ENCODE measurements around the gene UBE2Z. TPM values are rescaled to one million over a fixed set of nuclear protein-coding genes. Genes with fewer than 3 reads are reported as not detected.
A peak's percentile ranks its signal among the peaks of the same experiment; 100 is the strongest.

Gene UBE2Z
- total and polyA plus RNA-seq, 4 donors, result 10.5 to 23.8 (median 18.8) TPM

DNA sequence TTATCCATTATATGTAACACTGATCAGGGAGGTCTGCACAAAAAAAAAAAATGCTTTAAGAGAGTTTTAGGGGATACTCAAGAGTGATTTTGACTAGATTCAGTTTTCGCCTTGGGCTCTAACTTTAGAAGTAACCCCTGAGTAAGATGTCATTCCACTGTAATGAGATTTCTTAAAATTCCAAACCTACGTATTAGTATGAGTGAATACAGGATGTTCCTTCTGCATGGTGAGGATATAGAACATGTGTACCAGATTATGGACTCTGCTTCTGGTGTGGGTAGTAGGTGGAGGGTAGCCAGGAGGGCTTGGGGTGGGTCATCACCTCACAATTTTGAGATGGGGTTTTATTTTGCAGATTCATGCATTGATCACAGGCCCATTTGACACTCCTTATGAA lies 4.3 kb downstream of the UBE2Z start:
- H3K27me3 ChIP-seq (ENCODE audit: control insufficient read depth in 4 of 4, insufficient read depth in 4 of 4, low read length in 3 of 4), result no peaks in the 10 kb centered on the region
- H3K9ac ChIP-seq (ENCODE audit: low read depth in 1 of 2, low read length in 2 of 2), result no peak overlapping the region
- H3K36me3 ChIP-seq (ENCODE audit: control insufficient read depth in 4 of 4, insufficient read depth in 3 of 4, low read depth in 1 of 4, low read length in 3 of 4), result peaks cover 0 to 24% (median 11%) of the 10 kb centered on the region in 4 donors
- no peak overlapping the region for H3K4me3 ChIP-seq (ENCODE audit: low read depth in 1 of 3, low read length in 3 of 3)
- H3K9me3 ChIP-seq (ENCODE audit: control insufficient read depth in 4 of 4, low read length in 3 of 4), result no peaks in the 10 kb centered on the region
- WGBS, result 94% methylated on average over 2 of the region's 2 CpGs
- TF ChIP-seq, protein P1, sequence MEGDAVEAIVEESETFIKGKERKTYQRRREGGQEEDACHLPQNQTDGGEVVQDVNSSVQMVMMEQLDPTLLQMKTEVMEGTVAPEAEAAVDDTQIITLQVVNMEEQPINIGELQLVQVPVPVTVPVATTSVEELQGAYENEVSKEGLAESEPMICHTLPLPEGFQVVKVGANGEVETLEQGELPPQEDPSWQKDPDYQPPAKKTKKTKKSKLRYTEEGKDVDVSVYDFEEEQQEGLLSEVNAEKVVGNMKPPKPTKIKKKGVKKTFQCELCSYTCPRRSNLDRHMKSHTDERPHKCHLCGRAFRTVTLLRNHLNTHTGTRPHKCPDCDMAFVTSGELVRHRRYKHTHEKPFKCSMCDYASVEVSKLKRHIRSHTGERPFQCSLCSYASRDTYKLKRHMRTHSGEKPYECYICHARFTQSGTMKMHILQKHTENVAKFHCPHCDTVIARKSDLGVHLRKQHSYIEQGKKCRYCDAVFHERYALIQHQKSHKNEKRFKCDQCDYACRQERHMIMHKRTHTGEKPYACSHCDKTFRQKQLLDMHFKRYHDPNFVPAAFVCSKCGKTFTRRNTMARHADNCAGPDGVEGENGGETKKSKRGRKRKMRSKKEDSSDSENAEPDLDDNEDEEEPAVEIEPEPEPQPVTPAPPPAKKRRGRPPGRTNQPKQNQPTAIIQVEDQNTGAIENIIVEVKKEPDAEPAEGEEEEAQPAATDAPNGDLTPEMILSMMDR (IDR thresholded peaks at IDR 0.05; ENCODE audit: low read depth, low read length, missing input control), result no peak
- TF ChIP-seq GABPA (IDR thresholded peaks at IDR 0.05 in 1 of 2, conservative IDR thresholded peaks at IDR 0.05 in 1 of 2) (no peak), FOXA2 (IDR thresholded peaks at IDR 0.05) (no peak), EGR1 (IDR thresholded peaks at IDR 0.05; ENCODE audit: low read depth in 2 of 2) (no peak), SP1 (IDR thresholded peaks at IDR 0.05) (no peak), HNF4A (conservative IDR thresholded peaks at IDR 0.05) (no peak), FOXA1 (IDR thresholded peaks at IDR 0.05) (no peak), HNF4G (IDR thresholded peaks at IDR 0.05) (no peak), RXRA (IDR thresholded peaks at IDR 0.05) (no peak), NR2F2 (IDR thresholded peaks at IDR 0.05) (no peak), TAF1 (conservative IDR thresholded peaks at IDR 0.05) (no peak), JUND (IDR thresholded peaks at IDR 0.05) (no peak)
- TF ChIP-seq, protein P2, sequence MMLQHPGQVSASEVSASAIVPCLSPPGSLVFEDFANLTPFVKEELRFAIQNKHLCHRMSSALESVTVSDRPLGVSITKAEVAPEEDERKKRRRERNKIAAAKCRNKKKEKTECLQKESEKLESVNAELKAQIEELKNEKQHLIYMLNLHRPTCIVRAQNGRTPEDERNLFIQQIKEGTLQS (IDR thresholded peaks at IDR 0.05), result no peak
- TF ChIP-seq, protein P3, sequence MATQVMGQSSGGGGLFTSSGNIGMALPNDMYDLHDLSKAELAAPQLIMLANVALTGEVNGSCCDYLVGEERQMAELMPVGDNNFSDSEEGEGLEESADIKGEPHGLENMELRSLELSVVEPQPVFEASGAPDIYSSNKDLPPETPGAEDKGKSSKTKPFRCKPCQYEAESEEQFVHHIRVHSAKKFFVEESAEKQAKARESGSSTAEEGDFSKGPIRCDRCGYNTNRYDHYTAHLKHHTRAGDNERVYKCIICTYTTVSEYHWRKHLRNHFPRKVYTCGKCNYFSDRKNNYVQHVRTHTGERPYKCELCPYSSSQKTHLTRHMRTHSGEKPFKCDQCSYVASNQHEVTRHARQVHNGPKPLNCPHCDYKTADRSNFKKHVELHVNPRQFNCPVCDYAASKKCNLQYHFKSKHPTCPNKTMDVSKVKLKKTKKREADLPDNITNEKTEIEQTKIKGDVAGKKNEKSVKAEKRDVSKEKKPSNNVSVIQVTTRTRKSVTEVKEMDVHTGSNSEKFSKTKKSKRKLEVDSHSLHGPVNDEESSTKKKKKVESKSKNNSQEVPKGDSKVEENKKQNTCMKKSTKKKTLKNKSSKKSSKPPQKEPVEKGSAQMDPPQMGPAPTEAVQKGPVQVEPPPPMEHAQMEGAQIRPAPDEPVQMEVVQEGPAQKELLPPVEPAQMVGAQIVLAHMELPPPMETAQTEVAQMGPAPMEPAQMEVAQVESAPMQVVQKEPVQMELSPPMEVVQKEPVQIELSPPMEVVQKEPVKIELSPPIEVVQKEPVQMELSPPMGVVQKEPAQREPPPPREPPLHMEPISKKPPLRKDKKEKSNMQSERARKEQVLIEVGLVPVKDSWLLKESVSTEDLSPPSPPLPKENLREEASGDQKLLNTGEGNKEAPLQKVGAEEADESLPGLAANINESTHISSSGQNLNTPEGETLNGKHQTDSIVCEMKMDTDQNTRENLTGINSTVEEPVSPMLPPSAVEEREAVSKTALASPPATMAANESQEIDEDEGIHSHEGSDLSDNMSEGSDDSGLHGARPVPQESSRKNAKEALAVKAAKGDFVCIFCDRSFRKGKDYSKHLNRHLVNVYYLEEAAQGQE (IDR thresholded peaks at IDR 0.05), result no peak
- no peak overlapping the region for H3K27ac ChIP-seq (ENCODE audit: low read depth in 1 of 2, low read length in 2 of 2)
- DNase-seq (ENCODE audit: low spot score), result no peak
- peaks cover 4 to 26% (median 21%) of the 10 kb centered on the region in 4 donors for H3K4me1 ChIP-seq (ENCODE audit: control insufficient read depth in 4 of 4, insufficient read depth in 4 of 4, low read length in 3 of 4)

DNA sequence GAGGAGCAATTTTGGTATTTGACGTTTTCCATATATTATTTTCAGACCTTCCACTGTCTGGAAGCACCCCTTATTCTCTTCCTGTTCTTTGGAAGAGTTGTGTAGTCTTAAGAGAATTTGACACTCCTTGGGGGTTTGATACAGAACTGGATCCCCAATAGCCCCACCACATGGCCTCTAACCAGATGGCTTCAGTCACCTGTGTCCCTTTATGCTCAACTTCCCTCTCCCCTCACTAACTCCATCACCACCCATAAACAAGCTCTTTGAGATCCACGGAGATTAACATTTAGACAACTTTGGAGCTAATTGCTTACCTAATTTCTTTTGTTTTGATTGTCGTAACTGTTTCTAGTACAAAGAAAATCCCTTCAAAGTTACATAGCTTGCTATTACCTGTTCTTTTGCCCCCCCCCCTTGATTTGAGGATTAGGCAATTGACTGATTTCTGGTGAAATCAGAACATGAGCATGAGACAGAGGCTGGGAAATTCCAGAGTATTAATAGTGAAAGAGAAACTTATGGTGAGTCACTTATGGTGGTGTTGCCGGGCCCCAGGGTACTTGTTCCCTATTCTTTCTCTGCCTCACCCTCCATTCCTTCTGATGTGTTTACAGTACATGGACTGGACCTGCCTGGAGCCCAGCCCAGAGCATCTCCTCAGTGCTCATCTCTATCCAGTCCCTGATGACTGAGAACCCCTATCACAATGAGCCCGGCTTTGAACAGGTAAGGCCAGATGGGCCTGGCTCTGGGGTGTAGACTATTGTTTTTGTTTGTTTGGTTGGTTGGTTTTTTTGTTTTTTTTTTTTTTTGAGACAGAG lies 7.5 kb downstream of the UBE2Z start:
- 68% methylated on average over 5 of the region's 5 CpGs for WGBS
- H3K27me3 ChIP-seq (ENCODE audit: control insufficient read depth in 4 of 4, insufficient read depth in 4 of 4, low read length in 3 of 4), result no peaks in the 10 kb centered on the region
- no peak overlapping the region for H3K9ac ChIP-seq (ENCODE audit: low read depth in 1 of 2, low read length in 2 of 2)
- no peak for TF ChIP-seq FOXA1 (IDR thresholded peaks at IDR 0.05)
- TF ChIP-seq JUND (IDR thresholded peaks at IDR 0.05), result peak; percentile 29 to 51
- TF ChIP-seq, protein P2 (IDR thresholded peaks at IDR 0.05), result peak; percentile 29
- no peak for TF ChIP-seq FOXA2 (IDR thresholded peaks at IDR 0.05)
- no peak for TF ChIP-seq YY1 (IDR thresholded peaks at IDR 0.05)
- TF ChIP-seq, protein P4, sequence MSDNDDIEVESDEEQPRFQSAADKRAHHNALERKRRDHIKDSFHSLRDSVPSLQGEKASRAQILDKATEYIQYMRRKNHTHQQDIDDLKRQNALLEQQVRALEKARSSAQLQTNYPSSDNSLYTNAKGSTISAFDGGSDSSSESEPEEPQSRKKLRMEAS (IDR thresholded peaks at IDR 0.05), result no peak
- no peak for TF ChIP-seq RXRA (IDR thresholded peaks at IDR 0.05)
- no peak for TF ChIP-seq GABPA (IDR thresholded peaks at IDR 0.05 in 1 of 2, conservative IDR thresholded peaks at IDR 0.05 in 1 of 2)
- no peak for TF ChIP-seq HNF4A (conservative IDR thresholded peaks at IDR 0.05)
- no peak for TF ChIP-seq EGR1 (IDR thresholded peaks at IDR 0.05; ENCODE audit: low read depth in 2 of 2)
- no peak for TF ChIP-seq HNF4G (IDR thresholded peaks at IDR 0.05)
- no peak overlapping the region for H3K4me3 ChIP-seq (ENCODE audit: low read depth in 1 of 3, low read length in 3 of 3)
- H3K4me1 ChIP-seq (ENCODE audit: control insufficient read depth in 4 of 4, insufficient read depth in 4 of 4, low read length in 3 of 4), result peaks cover 0 to 5% (median 3%) of the 10 kb centered on the region in 4 donors
- H3K36me3 ChIP-seq (ENCODE audit: control insufficient read depth in 4 of 4, insufficient read depth in 3 of 4, low read depth in 1 of 4, low read length in 3 of 4), result peaks cover 13 to 48% (median 29%) of the 10 kb centered on the region in 4 donors
- DNase-seq (ENCODE audit: low spot score), result no peak
- no peaks in the 10 kb centered on the region for H3K9me3 ChIP-seq (ENCODE audit: control insufficient read depth in 4 of 4, low read length in 3 of 4)
- peak overlapping the region in 1 of 2 donors; percentile 38 for H3K27ac ChIP-seq (ENCODE audit: low read depth in 1 of 2, low read length in 2 of 2)

Measured in liver (tissue), 9 donors.